Mesendoderm (in vitro differentiated cells): Measurements from ENCODE around the gene GRM3.

Source experiments
- DNase-seq: peaks from one replicate; pipeline ENCODE4 v3.0.0; 2013
- H2AK5ac ChIP-seq: 2 replicates; pipeline ENCODE4 v1.6.1; 2013; ENCODE audit warnings: low read length, inconsistent platforms
- H2BK120ac ChIP-seq: 2 replicates; pipeline ENCODE4 v1.6.1; 2013; ENCODE audit warnings: low read depth, mild to moderate bottlenecking, low read length, moderate library complexity, mixed read lengths
- H2BK15ac ChIP-seq: replicated peaks from 2 replicates; pipeline ENCODE4 v1.6.1; 2013; ENCODE audit warnings: low read depth, mild to moderate bottlenecking, moderate library complexity
- H2BK5ac ChIP-seq: 2 replicates; pipeline ENCODE4 v1.6.1; 2013; ENCODE audit warnings: low read length, inconsistent platforms
- H3K18ac ChIP-seq: 2 replicates; pipeline ENCODE4 v1.6.1; 2013; ENCODE audit warnings: mild to moderate bottlenecking, low read length, mixed read lengths
- H3K23ac ChIP-seq: one replicate; pipeline ENCODE4 v1.6.1; 2013; ENCODE audit warnings: low read length
- H3K27ac ChIP-seq: 2 replicates; pipeline ENCODE4 v1.5.1; 2013; ENCODE audit warnings: low read depth, mild to moderate bottlenecking, inconsistent platforms, low read length, moderate library complexity
- H3K27me3 ChIP-seq: 2 replicates; pipeline ENCODE4 v1.6.1; 2013; ENCODE audit warnings: low read length, control low read depth, mild to moderate bottlenecking, inconsistent platforms; ENCODE audit not compliant: insufficient read depth, poor library complexity
- H3K36me3 ChIP-seq: 2 replicates; pipeline ENCODE4 v1.6.1; 2013; ENCODE audit warnings: low read length, inconsistent platforms; ENCODE audit not compliant: control insufficient read depth, insufficient read depth
- H3K4ac ChIP-seq: one replicate; pipeline ENCODE4 v1.6.1; 2013; ENCODE audit warnings: low read depth, mild to moderate bottlenecking, low read length, moderate library complexity
- H3K4me1 ChIP-seq: 2 replicates; pipeline ENCODE4 v1.6.1; 2013; ENCODE audit warnings: low read depth, low read length, inconsistent platforms; ENCODE audit not compliant: control insufficient read depth
- H3K4me2 ChIP-seq: 2 replicates; pipeline ENCODE4 v1.6.1; 2013; ENCODE audit warnings: low read length
- H3K4me3 ChIP-seq: 2 replicates; pipeline ENCODE4 v1.5.1; 2013; ENCODE audit warnings: mild to moderate bottlenecking, low read length
- H3K56ac ChIP-seq: one replicate; pipeline ENCODE4 v1.6.1; 2013; ENCODE audit warnings: low read length
- H3K79me1 ChIP-seq: 2 replicates; pipeline ENCODE4 v1.6.1; 2013; ENCODE audit warnings: low read length, inconsistent platforms
- H3K79me2 ChIP-seq: 2 replicates; pipeline ENCODE4 v1.6.1; 2013; ENCODE audit warnings: mild to moderate bottlenecking, low read length; ENCODE audit not compliant: control insufficient read depth, insufficient read depth
- H3K9ac ChIP-seq: 2 replicates; pipeline ENCODE4 v1.6.1; 2013; ENCODE audit warnings: low read length, inconsistent platforms
- H4K5ac ChIP-seq: one replicate; pipeline ENCODE4 v1.6.1; 2013; ENCODE audit warnings: low read length
- H4K8ac ChIP-seq: one replicate; pipeline ENCODE4 v1.6.1; 2013; ENCODE audit warnings: low read depth, mild to moderate bottlenecking, control low read depth, low read length, moderate library complexity
- WGBS: extraction: QIAGEN DNeasy Blood & Tissue Kit; methylation state at CpG from one replicate; pipeline ENCODE4 v1.1.7; 2013; ENCODE audit warnings: low lambda C conversion rate, missing lambda C conversion rate; ENCODE audit not compliant: insufficient coverage; ENCODE audit errors: extremely low coverage; 5-methylcytosine and 5-hydroxymethylcytosine counted together

The GRM3 gene

DNA sequence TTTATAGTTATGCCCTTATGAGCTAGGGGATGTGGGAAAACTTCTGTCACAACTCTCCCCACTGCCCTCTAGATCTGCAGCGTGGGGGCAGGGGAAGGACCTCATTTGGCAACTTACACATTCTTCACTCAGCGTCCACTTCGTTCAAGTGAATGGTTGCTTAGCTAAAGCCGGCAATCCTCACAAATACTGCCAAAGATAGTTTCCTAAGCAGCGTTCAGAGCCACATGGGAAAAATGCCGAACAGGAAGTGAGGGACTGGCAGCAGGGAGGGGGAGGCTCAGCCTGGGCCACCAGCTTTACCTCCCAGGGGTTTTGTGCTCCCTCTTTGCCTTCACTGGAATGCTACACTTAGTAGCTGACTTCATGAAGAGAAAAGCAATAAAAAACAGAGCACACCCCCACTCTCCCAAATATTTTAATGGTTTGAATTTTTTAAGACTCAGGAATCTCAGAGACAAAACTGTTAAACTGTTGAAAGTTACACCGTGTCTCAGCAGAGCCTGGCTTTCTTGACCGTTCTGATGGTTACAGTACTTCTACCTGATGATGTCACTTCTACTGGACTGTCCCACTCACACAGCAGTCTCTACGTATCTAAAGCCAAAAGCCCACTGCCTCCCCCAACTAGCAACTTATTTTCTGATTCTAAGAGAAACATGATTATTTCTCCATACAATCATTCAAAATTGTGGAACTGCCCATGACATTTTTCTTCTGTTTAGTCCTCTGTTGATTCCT, 10.4 kb downstream of the GRM3 start:
- Histone ChIP-seq H3K27ac (no peak overlapping the region), H2BK5ac (no peak overlapping the region), H2BK15ac (no peak overlapping the region), H4K5ac (peak overlapping the region; percentile 33), H3K4me2 (no peak overlapping the region), H2AK5ac (no peak overlapping the region), H3K79me1 (no peaks in the 10 kb centered on the region), H3K9ac (peak overlapping the region; percentile 9), H3K79me2 (no peaks in the 10 kb centered on the region), H3K36me3 (no peaks in the 10 kb centered on the region), H3K4me1 (peaks cover 2% of the 10 kb centered on the region), H3K56ac (peak overlapping the region; percentile 78), H3K4me3 (no peak overlapping the region), H4K8ac (peak overlapping the region; percentile 76), H3K27me3 (no peaks in the 10 kb centered on the region), H3K23ac (no peak overlapping the region), H3K4ac (no peak overlapping the region), H3K18ac (peak overlapping the region; percentile 80), H2BK120ac (no peak overlapping the region)
- WGBS, result no CpG with 5 or more reads among the region's 9 CpGs
- peak; percentile 66 for DNase-seq

DNA sequence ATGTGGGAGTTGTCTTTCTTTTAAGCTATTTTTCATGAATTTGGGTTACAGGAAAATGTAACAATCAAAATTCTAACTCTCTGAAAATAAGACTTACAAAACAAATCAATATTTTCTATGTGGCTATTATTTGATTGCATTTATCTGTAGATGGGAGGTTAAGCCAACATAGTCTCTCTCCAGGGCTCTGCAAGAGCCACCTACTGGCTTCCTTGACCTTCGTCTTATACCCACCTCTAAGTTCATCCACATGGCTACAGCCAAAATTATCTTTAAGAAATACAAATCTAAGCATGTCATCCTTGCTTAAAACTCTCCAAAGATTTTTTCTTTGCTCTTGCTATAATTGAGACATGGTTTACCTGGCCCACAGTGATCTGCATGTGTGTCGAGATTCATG, 14.2 kb downstream of the GRM3 start:
- DNase-seq, result no peak
- Histone ChIP-seq H3K79me2 (no peaks in the 10 kb centered on the region), H3K4me2 (no peak overlapping the region), H3K56ac (no peak overlapping the region), H3K79me1 (no peaks in the 10 kb centered on the region), H2BK120ac (no peak overlapping the region), H3K27ac (no peak overlapping the region), H2AK5ac (no peak overlapping the region), H3K27me3 (no peaks in the 10 kb centered on the region), H3K23ac (no peak overlapping the region), H3K18ac (no peak overlapping the region), H2BK5ac (no peak overlapping the region), H3K9ac (no peak overlapping the region), H3K4me3 (no peak overlapping the region), H4K5ac (no peak overlapping the region), H3K36me3 (no peaks in the 10 kb centered on the region), H4K8ac (no peak overlapping the region), H2BK15ac (no peak overlapping the region), H3K4ac (no peak overlapping the region), H3K4me1 (peaks cover 2% of the 10 kb centered on the region)
- WGBS, result no CpG with 5 or more reads among the region's 2 CpGs

DNA sequence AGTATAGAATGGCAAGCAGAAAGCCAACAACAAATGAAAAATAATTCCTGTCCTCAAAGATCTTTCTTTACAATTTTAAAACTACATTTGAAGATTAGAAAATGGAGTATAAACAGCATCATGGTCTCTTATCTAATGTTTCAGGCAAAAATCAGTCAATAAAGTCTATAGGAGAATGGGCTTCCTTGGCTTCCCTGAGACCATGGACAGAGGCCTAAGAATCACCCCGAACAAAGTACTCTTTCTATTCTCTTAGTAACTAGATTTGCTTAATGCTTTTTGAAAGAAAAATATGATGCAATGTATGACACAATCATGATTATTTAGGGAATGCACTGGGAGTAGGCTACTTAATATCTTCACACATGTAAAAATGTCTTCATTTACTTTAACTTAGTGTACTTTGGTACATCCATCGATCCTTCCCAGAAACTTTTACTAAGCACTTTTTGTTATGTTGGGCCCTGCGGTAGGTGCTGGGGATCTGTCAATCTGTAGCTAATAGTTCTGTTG, 17.3 kb downstream of the GRM3 start:
- Histone ChIP-seq H3K4ac (no peak overlapping the region), H2BK15ac (no peak overlapping the region), H3K27ac (no peak overlapping the region)

DNA sequence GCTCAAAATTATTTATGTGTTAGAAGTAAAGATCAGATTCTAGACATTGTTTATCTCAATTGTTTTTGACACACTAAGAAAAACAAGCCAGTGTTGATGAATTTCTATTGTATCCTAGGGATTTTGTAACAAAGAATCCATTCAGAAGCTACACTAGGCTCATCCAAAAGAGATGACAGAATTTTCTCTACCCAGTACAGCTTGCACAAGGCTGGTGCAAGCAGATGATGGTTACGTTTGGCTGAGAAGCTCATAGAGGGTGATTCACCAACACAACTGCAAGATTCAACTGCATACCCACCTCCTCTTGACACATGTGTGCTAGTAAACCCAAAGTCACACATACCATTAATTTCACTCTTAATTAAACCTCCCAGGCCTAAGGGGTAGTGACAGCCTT, 20.8 kb downstream of the GRM3 start:
- H3K27me3 ChIP-seq, result no peaks in the 10 kb centered on the region
- no peak overlapping the region for H3K18ac ChIP-seq
- no peak overlapping the region for H2BK120ac ChIP-seq
- no peak overlapping the region for H2BK15ac ChIP-seq
- no peak overlapping the region for H3K23ac ChIP-seq
- H3K36me3 ChIP-seq, result no peaks in the 10 kb centered on the region
- H4K8ac ChIP-seq, result no peak overlapping the region
- no peaks in the 10 kb centered on the region for H3K79me2 ChIP-seq
- no peaks in the 10 kb centered on the region for H3K79me1 ChIP-seq
- no peak overlapping the region for H3K4me2 ChIP-seq
- no peak overlapping the region for H2AK5ac ChIP-seq
- H3K9ac ChIP-seq, result no peak overlapping the region
- H3K4me3 ChIP-seq, result no peak overlapping the region
- no peak overlapping the region for H2BK5ac ChIP-seq
- H3K4me1 ChIP-seq, result peaks cover 4% of the 10 kb centered on the region
- H3K4ac ChIP-seq, result no peak overlapping the region
- no peak overlapping the region for H4K5ac ChIP-seq
- no peak overlapping the region for H3K27ac ChIP-seq
- no CpG with 5 or more reads among the region's 1 CpG for WGBS
- H3K56ac ChIP-seq, result no peak overlapping the region
- DNase-seq, result no peak

More for the DNA sequence above, 17.3 kb downstream of the GRM3 start:
- no peak overlapping the region for H2AK5ac ChIP-seq
- DNase-seq, result no peak
- H4K5ac ChIP-seq, result no peak overlapping the region
- no peaks in the 10 kb centered on the region for H3K27me3 ChIP-seq
- H3K23ac ChIP-seq, result no peak overlapping the region
- H3K9ac ChIP-seq, result no peak overlapping the region
- WGBS, result no CpG with 5 or more reads among the region's 3 CpGs
- no peaks in the 10 kb centered on the region for H3K79me1 ChIP-seq
- H3K79me2 ChIP-seq, result no peaks in the 10 kb centered on the region
- no peak overlapping the region for H4K8ac ChIP-seq
- H3K4me3 ChIP-seq, result no peak overlapping the region
- H3K36me3 ChIP-seq, result no peaks in the 10 kb centered on the region
- no peak overlapping the region for H3K4me2 ChIP-seq
- no peak overlapping the region for H3K18ac ChIP-seq
- H2BK120ac ChIP-seq, result no peak overlapping the region
- H3K56ac ChIP-seq, result no peak overlapping the region
- H3K4me1 ChIP-seq, result no peaks in the 10 kb centered on the region
- H2BK5ac ChIP-seq, result no peak overlapping the region

DNA sequence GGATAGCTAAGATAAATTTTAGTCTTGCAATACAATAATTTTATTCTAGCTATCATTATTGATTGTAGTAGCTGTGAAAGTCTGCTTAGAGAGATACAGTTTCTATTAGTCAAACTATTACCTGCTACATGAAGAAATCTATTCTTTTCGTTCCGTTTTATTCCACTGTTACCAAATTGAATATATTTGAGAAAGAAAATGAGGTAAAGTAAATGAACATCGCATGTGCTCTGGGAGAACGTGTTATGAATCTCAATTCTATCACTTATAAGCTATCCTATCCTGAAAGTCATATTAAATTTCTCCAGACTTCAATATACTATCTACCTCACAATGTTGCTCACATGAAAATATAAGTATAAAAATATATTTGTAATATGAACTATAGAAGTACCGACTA, 21.3 kb downstream of the GRM3 start:
- no peaks in the 10 kb centered on the region for H3K79me2 ChIP-seq
- H3K4me2 ChIP-seq, result no peak overlapping the region
- H2BK120ac ChIP-seq, result no peak overlapping the region
- H3K27ac ChIP-seq, result no peak overlapping the region
- H3K4me3 ChIP-seq, result no peak overlapping the region
- H3K79me1 ChIP-seq, result no peaks in the 10 kb centered on the region
- H3K4ac ChIP-seq, result no peak overlapping the region
- no peak overlapping the region for H2BK5ac ChIP-seq
- H3K18ac ChIP-seq, result no peak overlapping the region
- H2BK15ac ChIP-seq, result no peak overlapping the region
- no peak for DNase-seq
- H3K4me1 ChIP-seq, result peaks cover 4% of the 10 kb centered on the region
- H3K9ac ChIP-seq, result no peak overlapping the region
- H3K36me3 ChIP-seq, result no peaks in the 10 kb centered on the region
- no CpG with 5 or more reads among the region's 5 CpGs for WGBS
- no peak overlapping the region for H3K23ac ChIP-seq
- H4K8ac ChIP-seq, result no peak overlapping the region
- no peaks in the 10 kb centered on the region for H3K27me3 ChIP-seq
- no peak overlapping the region for H2AK5ac ChIP-seq
- H4K5ac ChIP-seq, result no peak overlapping the region
- no peak overlapping the region for H3K56ac ChIP-seq

DNA sequence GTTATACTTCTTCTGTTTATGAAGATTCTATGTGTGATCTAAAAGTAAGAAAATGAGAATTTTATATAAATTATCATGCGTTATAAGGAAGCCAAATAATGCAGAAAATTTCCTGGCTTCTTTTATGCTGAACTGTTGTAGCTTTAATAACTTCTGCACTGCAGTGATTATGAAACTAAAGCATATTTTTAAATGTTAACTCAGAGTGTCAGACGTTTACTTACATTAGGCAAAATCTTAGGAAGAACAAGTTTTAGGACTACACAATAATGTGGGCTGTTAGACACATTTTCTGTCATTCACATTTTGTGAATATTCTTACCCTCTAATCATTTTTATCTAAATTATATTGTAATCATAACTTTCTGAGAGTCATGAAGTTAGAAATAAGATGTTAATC, 22.0 kb downstream of the GRM3 start:
- Histone ChIP-seq H2BK5ac (no peak overlapping the region), H4K5ac (no peak overlapping the region), H3K79me2 (no peaks in the 10 kb centered on the region), H3K23ac (no peak overlapping the region), H2BK120ac (no peak overlapping the region), H3K56ac (no peak overlapping the region), H2BK15ac (no peak overlapping the region), H3K4me2 (no peak overlapping the region), H3K4me3 (no peak overlapping the region), H3K18ac (no peak overlapping the region), H3K4ac (no peak overlapping the region), H2AK5ac (no peak overlapping the region), H4K8ac (no peak overlapping the region), H3K36me3 (no peaks in the 10 kb centered on the region), H3K27ac (no peak overlapping the region), H3K27me3 (no peaks in the 10 kb centered on the region), H3K79me1 (no peaks in the 10 kb centered on the region), H3K4me1 (peaks cover 4% of the 10 kb centered on the region), H3K9ac (no peak overlapping the region)
- WGBS, result no CpG with 5 or more reads among the region's 2 CpGs
- DNase-seq, result no peak
